Measurements from ENCODE around the gene DPH3.

DNA sequence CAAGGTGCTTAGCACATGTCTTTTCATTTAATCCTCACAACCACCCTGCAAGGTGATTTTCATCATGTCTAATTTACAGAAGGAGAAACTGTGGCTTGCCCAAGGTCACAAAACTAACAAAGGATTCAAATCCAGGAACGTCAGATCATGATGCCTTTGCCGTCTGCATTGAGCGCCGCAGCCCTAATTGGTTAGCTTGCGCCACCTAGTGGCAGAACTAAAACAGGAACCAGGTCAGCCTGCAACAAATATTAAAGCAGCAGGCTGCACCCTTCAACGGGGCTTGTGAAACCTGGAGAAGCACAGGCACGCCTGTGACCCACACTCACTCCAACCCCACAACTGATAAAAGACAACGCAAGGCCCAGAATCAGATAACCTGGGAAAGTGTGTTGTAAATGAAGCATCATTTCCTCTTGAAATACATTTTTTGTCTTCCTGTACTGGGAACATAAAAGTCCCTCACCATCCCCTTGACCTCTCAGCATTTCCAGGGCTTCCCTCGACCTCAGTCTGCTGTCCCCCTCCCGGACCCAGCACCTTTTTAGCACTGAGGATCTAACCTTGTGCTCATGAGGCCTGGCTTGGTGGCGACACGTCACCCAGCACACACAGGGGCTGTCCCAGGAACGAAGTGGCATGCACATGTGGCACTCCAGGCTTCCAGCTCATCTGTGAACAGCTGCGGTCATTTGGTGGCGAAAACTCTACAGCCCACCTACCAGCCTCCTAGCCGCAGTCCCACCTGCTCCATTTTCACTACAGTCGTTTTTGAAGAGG, 17.3 kb downstream of the DPH3 start:
- TF ChIP-seq EZH2 (IDR thresholded peaks at IDR 0.05; ENCODE audit: borderline replicate concordance, low read depth, low read length, severe bottlenecking) (no peak), POLR2A (IDR thresholded peaks at IDR 0.05; ENCODE audit: low read depth, low read length) (no peak), POLR2AphosphoS5 (IDR thresholded peaks at IDR 0.05; ENCODE audit: insufficient read depth, low read depth, low read length) (no peak), MYC (IDR thresholded peaks at IDR 0.05; ENCODE audit: low read depth, low read length) (no peak)
- TF ChIP-seq, protein P1, sequence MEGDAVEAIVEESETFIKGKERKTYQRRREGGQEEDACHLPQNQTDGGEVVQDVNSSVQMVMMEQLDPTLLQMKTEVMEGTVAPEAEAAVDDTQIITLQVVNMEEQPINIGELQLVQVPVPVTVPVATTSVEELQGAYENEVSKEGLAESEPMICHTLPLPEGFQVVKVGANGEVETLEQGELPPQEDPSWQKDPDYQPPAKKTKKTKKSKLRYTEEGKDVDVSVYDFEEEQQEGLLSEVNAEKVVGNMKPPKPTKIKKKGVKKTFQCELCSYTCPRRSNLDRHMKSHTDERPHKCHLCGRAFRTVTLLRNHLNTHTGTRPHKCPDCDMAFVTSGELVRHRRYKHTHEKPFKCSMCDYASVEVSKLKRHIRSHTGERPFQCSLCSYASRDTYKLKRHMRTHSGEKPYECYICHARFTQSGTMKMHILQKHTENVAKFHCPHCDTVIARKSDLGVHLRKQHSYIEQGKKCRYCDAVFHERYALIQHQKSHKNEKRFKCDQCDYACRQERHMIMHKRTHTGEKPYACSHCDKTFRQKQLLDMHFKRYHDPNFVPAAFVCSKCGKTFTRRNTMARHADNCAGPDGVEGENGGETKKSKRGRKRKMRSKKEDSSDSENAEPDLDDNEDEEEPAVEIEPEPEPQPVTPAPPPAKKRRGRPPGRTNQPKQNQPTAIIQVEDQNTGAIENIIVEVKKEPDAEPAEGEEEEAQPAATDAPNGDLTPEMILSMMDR (IDR thresholded peaks at IDR 0.05; ENCODE audit: extremely low read depth in 1 of 2, insufficient read depth in 1 of 2, low read depth in 1 of 2, low read length in 2 of 2) = peak; percentile 86 to 87
